K562 (cell line): ENCODE measurements around the gene SP2. TPM values are rescaled to one million over a fixed set of nuclear protein-coding genes. Genes with fewer than 3 reads are reported as not detected.
A peak's percentile ranks its signal among the peaks of the same experiment; 100 is the strongest.

Experiments
- AFF1 ChIP-seq, 2 experiments: fragments of 450-650 bp; IDR thresholded peaks; 2 replicates each; pipeline ENCODE4 v1.6.1; 2018; ENCODE audit warnings: mild to moderate bottlenecking in 2 of 2, low read depth in 1 of 2; ENCODE audit not compliant: partially characterized antibody in 2 of 2
- C11orf30 ChIP-seq: fragments of 450-650 bp; IDR thresholded peaks from 2 replicates; pipeline ENCODE4 v1.6.1; 2016; ENCODE audit warnings: low read depth, mild to moderate bottlenecking
- CCNT2 ChIP-seq: IDR thresholded peaks from 2 replicates; pipeline ENCODE4 v1.6.1; 2011; ENCODE audit warnings: borderline replicate concordance, low read depth, mild to moderate bottlenecking, moderate library complexity, mixed read lengths, low read length; ENCODE audit not compliant: insufficient read length; ENCODE audit errors: extremely low read depth
- ETS1 ChIP-seq: conservative IDR thresholded peaks from 2 replicates; pipeline ENCODE4 v1.6.1; 2011; ENCODE audit warnings: low read depth, mild to moderate bottlenecking, low read length; ENCODE audit not compliant: control insufficient read depth
- ETV1 ChIP-seq: fragments of 450-650 bp; conservative IDR thresholded peaks from 2 replicates; pipeline ENCODE4 v1.6.1; 2016; ENCODE audit warnings: missing genetic modification characterization, control low read depth, low read depth, missing compliant biosample characterization
- HDAC2 ChIP-seq: fragments of 450-650 bp; IDR thresholded peaks from 2 replicates; pipeline ENCODE4 v1.6.1; 2016; ENCODE audit warnings: mild to moderate bottlenecking
- HEY1 ChIP-seq: fragments of 250-450 bp; sonication (Bioruptor Pico); IDR thresholded peaks from 2 replicates; pipeline ENCODE4 v1.5.0; 2020; ENCODE audit warnings: mild to moderate bottlenecking, moderate library complexity, borderline replicate concordance
- HMBOX1 ChIP-seq: sonication (generic); IDR thresholded peaks from 2 replicates; pipeline ENCODE4 v1.6.1; 2016
- HNRNPL ChIP-seq: fragments of 200-400 bp; formaldehyde crosslinking; IDR thresholded peaks from 2 replicates; pipeline ENCODE4 v1.6.1; 2017; ENCODE audit warnings: low read depth, mild to moderate bottlenecking, low read length
- RBM34 ChIP-seq: fragments of 200-400 bp; formaldehyde crosslinking; IDR thresholded peaks from 2 replicates; pipeline ENCODE4 v1.6.1; 2018; ENCODE audit warnings: low read length, borderline replicate concordance; ENCODE audit not compliant: insufficient read depth
- RFX1 ChIP-seq: fragments of 450-650 bp; IDR thresholded peaks from 2 replicates; pipeline ENCODE4 v1.6.1; 2016; ENCODE audit warnings: mild to moderate bottlenecking, moderate library complexity
- TAF15 ChIP-seq: fragments of 200-400 bp; formaldehyde crosslinking; IDR thresholded peaks from 2 replicates; pipeline ENCODE4 v1.6.1; 2017; ENCODE audit warnings: mild to moderate bottlenecking, low read depth, low read length, moderate library complexity
- ZBTB43 ChIP-seq: sonication (generic); formaldehyde crosslinking; IDR thresholded peaks from 2 replicates; pipeline ENCODE4 v1.8.0; 2023; ENCODE audit warnings: mild to moderate bottlenecking, missing genetic modification reagents
- ZBTB9 ChIP-seq: fragments of 450-650 bp; formaldehyde crosslinking; IDR thresholded peaks from 2 replicates; pipeline ENCODE4 v1.4.0; 2020; ENCODE audit warnings: mild to moderate bottlenecking, moderate library complexity
- ZFP36 ChIP-seq: fragments of 150-350 bp; IDR thresholded peaks from 2 replicates; pipeline ENCODE4 v1.6.1; 2018; ENCODE audit warnings: low read length, low read depth; ENCODE audit not compliant: partially characterized antibody
- ZNF224 ChIP-seq: sonication (generic); formaldehyde crosslinking; IDR thresholded peaks from 2 replicates; pipeline ENCODE4 v1.8.0; 2022; ENCODE audit warnings: mild to moderate bottlenecking, missing genetic modification reagents
- ZNF445 ChIP-seq: fragments of 250-450 bp; sonication (Bioruptor Pico); IDR thresholded peaks from 2 replicates; pipeline ENCODE4 v1.4.0; 2020; ENCODE audit warnings: low read depth, mild to moderate bottlenecking, moderate library complexity
- polyA plus RNA-seq, 8 experiments: library from polyadenylated mRNA; depleted of rRNA in 4 of 8; stranded (reverse) in 5 of 8; unstranded in 3 of 8; fragments of >200 nt; fragmentation: Nextera tagmentation in 2 of 8; fragmentation: Illumina TruSeq in 1 of 8; extraction: Ambion mirVana in 2 of 8; extraction: Trizol in 1 of 8; gene quantifications; 2 replicates each; pipeline versions ENCODE4 v1.2.1 to v1.2.3, GENCODE V29; 2011 to 2014; ENCODE audit warnings: inconsistent platforms in 1 of 8, missing spikeins in 1 of 8
- total RNA-seq, 7 experiments: library from RNA; depleted of rRNA in 6 of 7; stranded (reverse); fragments of >200 nt in 6 of 7; fragmentation: Illumina TruSeq in 2 of 7; extraction: Trizol in 2 of 7; gene quantifications; 2 replicates each; pipeline versions ENCODE4 v1.2.1 to v1.2.3, GENCODE V29; 2011 to 2021; ENCODE audit warnings: low replicate concordance in 1 of 7

The SP2 gene
- total and polyA plus RNA-seq, 9 of the 15 experiments (the other 6 are each of a cell fraction or from before 2014, with no cell fraction given), result 0.77 to 22.3 (median 2.3) TPM

GRCh38 chr17:47895856-47896671 is at the start of gene SP2 (continued):
- no peak for TF ChIP-seq HMBOX1
- no peak for TF ChIP-seq ZNF224 (CRISPR knock-in tag)
- no peak for TF ChIP-seq ZNF445 (CRISPR knock-in tag)
- TF ChIP-seq ETV1 (tag), result peak; percentile 82
- TF ChIP-seq HNRNPL, result peak; percentile 92
- peak; percentile 83 for TF ChIP-seq RFX1
- TF ChIP-seq ETS1, result no peak; the same call in none of the 2 replicates
- peak; percentile 69; the same call in 1 of the 2 replicates for TF ChIP-seq ZBTB9 (CRISPR knock-in tag)
- TF ChIP-seq HEY1 (CRISPR knock-in tag), result no peak
- peak; percentile 67 for TF ChIP-seq C11orf30
- TF ChIP-seq ZFP36, result no peak
- peak; percentile 66 for TF ChIP-seq CCNT2
- no peak for TF ChIP-seq RBM34
- no peak for TF ChIP-seq HDAC2
- TF ChIP-seq AFF1 (IDR thresholded peaks at IDR 0.05; ENCODE audit: low read depth in 1 of 2, partially characterized antibody in 2 of 2), result no peak
- TF ChIP-seq TAF15, result no peak
- TF ChIP-seq ZBTB43 (CRISPR knock-in tag), result no peak
